Upper lobe of left lung (tissue), 6 donors: ENCODE measurements around the gene DPF1. TPM values are rescaled to one million over a fixed set of nuclear protein-coding genes. Genes with fewer than 3 reads are reported as not detected.

ENCODE experiments used
- ATAC-seq, 2 donors: fragments of 200-7000 bp; cut with Tn5 transposase; one replicate each; pipeline ENCODE4 v1.9.1; 2022; ENCODE audit warnings: mild to moderate bottlenecking in 2 of 2, moderate library complexity in 2 of 2; ENCODE audit not compliant: low FRiP score in 2 of 2
- DNase-seq, 2 donors: peaks; one replicate each; pipeline ENCODE4 v3.0.0-alpha.2; 2019 to 2020
- H3K27ac ChIP-seq, 4 donors: fragments of 200-600 bp; sonication (generic); one replicate each; pipeline ENCODE4 v1.5.1; 2016 to 2019
- H3K27me3 ChIP-seq, 4 donors: fragments of 200-600 bp; sonication (generic); one replicate each; pipeline ENCODE4 v1.5.1; 2017 to 2019
- H3K36me3 ChIP-seq, 4 donors: fragments of 200-600 bp; sonication (generic); one replicate each; pipeline ENCODE4 v1.5.1; 2016 to 2019
- H3K4me1 ChIP-seq, 4 donors: fragments of 200-600 bp; sonication (generic); one replicate each; pipeline ENCODE4 v1.5.1; 2018 to 2019
- H3K4me3 ChIP-seq, 4 donors: fragments of 200-600 bp; sonication (generic); one replicate each; pipeline ENCODE4 v1.5.1; 2017 to 2019; ENCODE audit warnings: mild to moderate bottlenecking in 2 of 4, moderate library complexity in 1 of 4
- H3K9me3 ChIP-seq, 4 donors: fragments of 200-600 bp; sonication (generic); one replicate each; pipeline ENCODE4 v1.5.1; 2018 to 2019
- CTCF ChIP-seq, 6 experiments: fragments of 450-650 bp in 4 of 6; fragments of 200-600 bp in 2 of 6; sonication (generic) in 2 of 6; IDR thresholded peaks; one replicate each; pipeline ENCODE4 v1.5.1; 2016 to 2019; ENCODE audit warnings: antibody characterized with exemption in 6 of 6
- EP300 ChIP-seq, 4 donors: sonication (generic); formaldehyde crosslinking; IDR thresholded peaks; one replicate each; pipeline ENCODE4 v1.5.1; 2017; ENCODE audit warnings: antibody characterized with exemption in 4 of 4, control low read depth in 2 of 4
- POLR2A ChIP-seq, 4 donors: fragments of 450-650 bp; IDR thresholded peaks; one replicate each; pipeline ENCODE4 v1.5.1; 2016 to 2017; ENCODE audit warnings: antibody characterized with exemption in 4 of 4, mild to moderate bottlenecking in 2 of 4
- POLR2AphosphoS5 ChIP-seq, 2 donors: sonication (generic); formaldehyde crosslinking; IDR thresholded peaks; one replicate each; pipeline ENCODE4 v1.5.1; 2017; ENCODE audit warnings: antibody characterized with exemption in 2 of 2
- WGBS, 2 donors: methylation state at CpG; one replicate each; pipeline ENCODE4 v1.1.5; 2017 to 2018; 5-methylcytosine and 5-hydroxymethylcytosine counted together
- total RNA-seq, 6 donors: library from RNA; depleted of rRNA in 4 of 6; stranded (reverse); fragments of >200 nt in 4 of 6; gene quantifications; one replicate each; pipeline versions ENCODE4 v1.1.0 to v1.2.1, GENCODE V29; 2016 to 2021
- donor health status: DM: no; HTN: no; CAD: no; lungs with moderate emphysema.
- donor health status: DM: no; HTN: yes; CAD: no; lungs with severe emphysema.

Gene DPF1
- total RNA-seq, 6 donors from 2014 or later = 0.40 to 0.46 TPM; not detected in 4

- ATAC-seq (peak; percentile 32 to 81), DNase-seq (peak in 1 of 2 donors; percentile 82)
- Histone ChIP-seq H3K9me3 (peaks cover 0 to 21% (median 11%) of the 10 kb centered on the region in 4 donors), H3K27ac (peak overlapping the region in 2 of 4 donors; percentile 16 to 49), H3K36me3 (peaks cover 0 to 33% (median 13%) of the 10 kb centered on the region in 4 donors), H3K4me1 (no peaks in the 10 kb centered on the region), H3K27me3 (no peaks in the 10 kb centered on the region), H3K4me3 (peak overlapping the region in 3 of 4 donors; percentile 7 to 25 (median 19))
- TF ChIP-seq POLR2AphosphoS5 (IDR thresholded peaks at IDR 0.05) (no peak), POLR2A (IDR thresholded peaks at IDR 0.05) (no peak), CTCF (IDR thresholded peaks at IDR 0.05) (no peak), EP300 (IDR thresholded peaks at IDR 0.05) (no peak)
- 79 to 82% methylated on average over 24 to 30 of the region's 30 CpGs for WGBS, 2 donors
Observed at GRCh38 chr19:38183251-38183897, 40.6 kb downstream of the DPF1 start.

- Histone ChIP-seq H3K9me3 (peaks cover 0 to 21% (median 11%) of the 10 kb centered on the region in 4 donors), H3K27me3 (no peaks in the 10 kb centered on the region), H3K4me1 (no peaks in the 10 kb centered on the region), H3K36me3 (peaks cover 0 to 33% (median 13%) of the 10 kb centered on the region in 4 donors), H3K27ac (peak overlapping the region in 1 of 4 donors; percentile 49), H3K4me3 (peak overlapping the region in 1 of 4 donors; percentile 19)
- WGBS, 2 donors = 86 to 92% methylated on average over 21 of the region's 21 CpGs
- TF ChIP-seq POLR2AphosphoS5 (IDR thresholded peaks at IDR 0.05) = no peak
- no peak for TF ChIP-seq POLR2A (IDR thresholded peaks at IDR 0.05)
- no peak for TF ChIP-seq CTCF (IDR thresholded peaks at IDR 0.05)
- no peak for TF ChIP-seq EP300 (IDR thresholded peaks at IDR 0.05)
- peak in 1 of 2 donors; percentile 49 for ATAC-seq
- DNase-seq = no peak
Observed at GRCh38 chr19:38182536-38183210, 41.3 kb downstream of the DPF1 start.

DNA sequence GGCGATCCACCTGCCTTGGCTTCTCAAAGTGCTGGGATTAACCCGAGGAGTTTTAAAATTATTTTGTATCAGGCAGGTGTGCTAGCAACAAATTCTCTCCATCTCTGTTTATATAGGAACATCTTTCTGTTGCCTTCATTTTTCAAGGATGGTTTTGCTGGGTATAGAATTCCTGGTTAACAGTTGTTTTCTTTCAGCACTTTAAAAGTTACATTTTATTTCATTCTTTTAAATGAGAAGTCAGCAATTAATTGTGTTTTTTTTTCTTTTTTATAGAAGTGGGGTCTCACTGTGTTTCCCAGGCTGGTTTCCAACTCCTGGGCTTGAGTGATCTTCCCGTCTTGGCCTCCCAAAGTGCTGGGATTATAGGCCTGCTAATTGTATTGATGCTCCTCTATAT lies 44.0 kb downstream of the DPF1 start:
- Histone ChIP-seq H3K36me3 (peaks cover 0 to 26% (median 9%) of the 10 kb centered on the region in 4 donors), H3K27me3 (no peaks in the 10 kb centered on the region), H3K27ac (no peak overlapping the region), H3K4me3 (no peak overlapping the region), H3K9me3 (peaks cover 0 to 21% (median 11%) of the 10 kb centered on the region in 4 donors), H3K4me1 (no peaks in the 10 kb centered on the region)
- 97 to 100% methylated on average over 3 of the region's 3 CpGs for WGBS, 2 donors
- ATAC-seq (no peak), DNase-seq (no peak)
- TF ChIP-seq EP300 (IDR thresholded peaks at IDR 0.05) (no peak), POLR2AphosphoS5 (IDR thresholded peaks at IDR 0.05) (no peak), CTCF (IDR thresholded peaks at IDR 0.05) (no peak), POLR2A (IDR thresholded peaks at IDR 0.05) (no peak)

DNA sequence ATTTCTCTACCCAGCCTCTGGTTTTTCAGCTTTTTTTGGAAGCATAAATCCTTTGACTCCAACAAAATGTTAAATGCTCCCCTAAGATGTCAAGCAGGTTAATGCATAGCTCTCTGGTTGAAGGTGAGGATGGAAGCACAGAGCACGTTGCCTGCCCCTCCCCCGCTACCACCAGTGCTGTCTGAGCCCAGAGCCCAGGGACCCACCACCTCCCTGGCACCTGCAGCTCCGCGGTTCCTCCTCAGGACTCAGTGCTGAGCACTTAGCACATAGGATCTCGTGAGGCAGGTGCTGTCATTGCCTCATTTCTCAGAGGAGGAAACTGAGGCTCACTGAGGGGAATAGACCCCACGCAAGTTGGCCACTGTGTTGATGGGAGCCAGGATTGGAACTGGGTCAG lies 48.6 kb downstream of the DPF1 start:
- H3K4me1 ChIP-seq = no peaks in the 10 kb centered on the region
- ATAC-seq = no peak
- 90 to 95% methylated on average over 6 of the region's 6 CpGs for WGBS, 2 donors

More for the DNA sequence above, 48.6 kb downstream of the DPF1 start:
- no peak for DNase-seq
- Histone ChIP-seq H3K9me3 (peaks cover 0 to 19% (median 9%) of the 10 kb centered on the region in 4 donors), H3K36me3 (peaks cover 0 to 7% (median 2%) of the 10 kb centered on the region in 4 donors), H3K27ac (no peak overlapping the region), H3K27me3 (no peaks in the 10 kb centered on the region), H3K4me3 (no peak overlapping the region)
- TF ChIP-seq EP300 (IDR thresholded peaks at IDR 0.05) (no peak), CTCF (IDR thresholded peaks at IDR 0.05) (no peak), POLR2AphosphoS5 (IDR thresholded peaks at IDR 0.05) (no peak), POLR2A (IDR thresholded peaks at IDR 0.05) (no peak)
